ENCODE results near the gene RNF150.

RNF150 gene

DNA sequence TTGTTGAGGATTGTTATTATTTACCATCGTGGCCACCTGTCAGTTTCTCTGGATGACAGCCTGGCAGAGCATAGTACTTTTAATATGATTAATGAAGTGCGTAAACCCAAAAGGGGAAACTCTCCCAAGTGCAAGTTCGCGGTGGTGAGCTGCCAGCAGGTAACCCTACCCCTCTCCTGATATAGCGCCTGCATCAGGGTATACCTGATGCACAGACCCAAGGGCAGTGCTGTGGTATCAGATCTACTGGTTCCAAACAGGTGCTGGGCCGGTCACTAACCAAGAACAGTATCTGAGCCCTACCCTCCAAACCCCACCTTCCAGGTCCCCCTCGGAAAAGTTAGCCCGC, 1.6 kb downstream of the RNF150 start:
- no peak for DNase-seq (ENCODE audit: low spot score)

- DNase-seq (ENCODE audit: low spot score): no peak
Observed at GRCh38 chr4:141130947-141131605, 2.2 kb downstream of the RNF150 start.

GRCh38 chr4:141127884-141128283, 5.4 kb downstream of the RNF150 start:
- no peak for DNase-seq (ENCODE audit: low spot score)

GRCh38 chr4:141126769-141127168, 6.5 kb downstream of the RNF150 start:
- DNase-seq (ENCODE audit: low spot score): no peak

DNA sequence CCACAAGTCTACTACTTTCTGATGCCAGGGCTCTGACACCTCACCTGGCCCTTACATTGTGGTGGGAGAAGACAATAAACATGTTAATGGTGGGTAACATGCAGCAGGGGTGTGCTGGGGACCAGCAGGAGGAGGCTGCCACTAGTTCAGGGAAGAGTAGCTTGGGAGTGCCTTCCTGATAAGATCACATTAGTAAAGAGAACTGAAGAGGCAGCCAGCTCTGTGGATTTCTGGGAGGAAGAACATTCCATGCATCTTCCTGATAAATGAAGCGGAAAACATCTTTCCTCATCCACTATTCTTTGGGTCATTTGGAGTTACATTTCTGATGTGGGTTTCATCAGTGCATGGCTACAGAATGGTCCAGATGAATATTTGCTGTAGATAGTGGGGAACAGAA, 9.0 kb downstream of the RNF150 start:
- no peak for DNase-seq (ENCODE audit: low spot score)

- DNase-seq (ENCODE audit: low spot score): no peak
Observed at GRCh38 chr4:141121768-141122454, 11.4 kb downstream of the RNF150 start.

DNA sequence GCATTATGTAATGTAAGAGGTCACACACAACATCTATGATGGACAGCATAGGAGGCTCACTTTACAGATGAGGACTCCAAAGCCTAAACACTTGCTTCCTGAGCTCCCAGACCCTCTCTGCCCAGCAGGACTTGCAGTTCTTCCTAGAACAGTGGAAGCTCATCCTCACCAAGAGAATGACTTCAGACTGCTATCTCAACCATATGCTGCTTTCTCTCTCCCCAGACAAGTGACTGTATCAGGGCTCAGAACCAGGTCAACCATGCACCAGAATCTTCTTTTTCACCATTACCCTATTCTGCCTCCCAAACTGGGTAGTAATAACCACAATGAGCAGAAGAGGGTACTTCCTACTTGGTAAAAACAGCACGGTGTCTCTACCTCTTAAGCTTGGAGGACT, 12.2 kb downstream of the RNF150 start:
- DNase-seq (ENCODE audit: low spot score): no peak

DNA sequence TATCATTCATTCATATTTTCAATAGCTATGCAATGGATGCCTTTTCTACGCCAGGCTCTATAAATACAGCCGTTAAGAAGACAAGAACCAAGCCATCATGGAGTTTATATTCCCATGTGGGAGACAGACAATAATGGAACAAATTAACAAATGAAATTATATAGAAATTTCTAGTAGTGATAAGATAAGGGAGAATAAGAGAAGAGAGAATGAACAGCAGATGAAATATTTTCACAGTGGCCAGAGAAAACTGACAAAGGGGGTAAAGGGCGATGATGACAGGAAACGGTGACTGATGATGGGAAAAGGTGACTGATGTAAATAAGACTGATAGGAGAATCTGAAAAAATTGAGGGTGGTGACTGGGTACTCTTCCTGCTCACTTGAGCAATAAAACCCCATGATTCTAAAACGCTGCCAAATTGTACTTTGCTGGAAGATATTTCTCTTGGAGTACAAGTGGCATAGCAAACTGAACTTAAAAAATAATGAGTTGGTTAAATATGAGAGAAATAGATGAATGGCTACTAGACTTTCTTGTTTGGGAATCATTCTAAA, 13.2 kb downstream of the RNF150 start:
- no peak for DNase-seq (ENCODE audit: low spot score)

- DNase-seq (ENCODE audit: low spot score): no peak
Observed at GRCh38 chr4:141119071-141119470, 14.2 kb downstream of the RNF150 start.

DNA sequence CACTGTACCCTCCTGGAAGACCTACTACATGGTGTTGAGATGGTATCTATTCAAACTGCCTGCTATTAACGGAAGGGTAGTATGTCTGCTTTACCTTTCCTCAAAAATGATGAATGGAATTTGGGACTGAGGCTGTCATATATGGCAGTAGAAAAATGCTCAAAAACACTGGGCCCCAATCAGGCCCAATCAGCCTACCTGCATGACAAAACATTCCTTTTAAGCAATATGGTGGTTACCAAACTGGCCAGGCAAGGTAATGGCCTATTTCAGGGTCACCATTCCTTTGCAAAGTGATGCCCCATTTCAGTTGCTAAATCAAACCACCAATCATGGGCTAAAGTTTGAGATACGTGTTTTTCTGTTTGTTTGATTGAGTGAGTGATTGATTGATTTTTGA, 14.9 kb downstream of the RNF150 start:
- no peak for DNase-seq (ENCODE audit: low spot score)

DNA sequence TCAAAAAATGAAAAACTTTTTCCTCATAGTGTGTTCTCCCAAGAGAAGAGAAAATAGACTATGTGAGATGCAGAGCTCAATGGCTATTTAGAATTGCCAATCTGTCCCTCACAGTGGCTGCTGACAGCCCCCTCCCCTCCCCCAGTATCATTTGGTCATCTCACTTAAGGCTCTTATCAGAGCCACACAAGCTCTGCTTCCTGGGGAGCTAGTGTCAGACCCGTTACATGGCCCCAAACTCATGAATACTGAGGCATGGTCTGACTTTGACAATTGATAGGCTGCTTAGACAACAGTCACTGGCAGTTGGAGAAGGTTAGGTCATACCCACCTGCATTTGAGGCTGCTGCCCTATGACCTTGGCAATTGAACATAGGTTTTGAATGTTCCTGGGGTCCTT, 15.3 kb downstream of the RNF150 start:
- DNase-seq (ENCODE audit: low spot score): no peak

DNA sequence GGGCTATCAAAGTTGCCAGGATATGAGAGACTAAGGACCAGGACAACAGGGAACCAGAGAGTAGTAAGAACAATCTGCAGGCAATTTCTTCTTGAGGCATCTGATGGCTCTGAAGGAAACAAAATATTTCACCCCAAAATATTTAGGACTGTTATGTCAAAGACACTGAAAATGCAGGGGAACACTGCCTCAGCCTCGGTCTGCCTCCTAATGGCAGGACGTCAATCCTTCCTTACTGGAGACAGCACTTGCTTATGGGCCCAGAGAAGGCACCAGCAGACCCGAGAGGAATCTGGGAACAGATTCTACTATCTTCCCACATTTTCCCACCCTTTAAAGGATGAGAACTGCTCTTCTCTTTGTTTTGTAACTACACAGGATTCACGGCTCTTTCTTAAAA, 23.3 kb downstream of the RNF150 start:
- DNase-seq (ENCODE audit: low spot score): no peak

DNA sequence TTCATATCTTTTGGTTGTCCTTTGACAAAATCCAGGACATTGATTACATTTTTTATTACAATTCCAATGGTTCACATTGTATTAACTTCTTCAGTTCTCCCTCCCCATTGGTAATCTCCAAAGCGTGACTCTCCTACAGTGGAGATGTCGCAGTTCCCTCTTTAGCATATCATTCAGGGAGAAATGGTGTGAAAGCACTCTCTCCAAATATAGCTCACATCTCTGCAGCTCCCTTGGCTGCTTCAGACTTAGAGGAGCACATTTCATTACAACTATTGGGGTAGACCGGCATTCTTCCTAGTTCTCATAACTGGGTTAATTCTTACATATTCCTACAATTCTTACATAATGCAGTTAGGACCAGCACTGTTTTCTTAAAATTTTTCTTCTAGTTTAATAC, 25.3 kb downstream of the RNF150 start:
- DNase-seq (ENCODE audit: low spot score): no peak

DNA sequence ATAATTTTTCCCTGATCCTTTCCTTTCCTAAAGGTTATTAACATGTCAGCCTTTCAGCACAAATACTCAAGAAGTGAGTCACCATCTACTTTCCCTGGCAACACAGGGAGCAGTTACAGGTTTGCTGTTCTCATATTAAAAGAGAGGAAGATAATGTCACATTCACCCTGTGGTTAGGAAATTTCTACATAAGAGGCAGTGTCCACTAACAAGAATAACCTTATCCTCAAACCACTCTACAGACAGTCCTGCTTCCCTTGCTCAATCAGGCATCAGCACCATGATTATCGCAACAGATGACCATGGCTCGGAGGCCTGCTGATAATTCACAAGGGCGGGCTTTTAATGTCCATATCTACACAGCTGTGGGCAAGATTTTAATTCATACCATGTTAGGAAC, 30.9 kb downstream of the RNF150 start:
- DNase-seq (ENCODE audit: low spot score): no peak

DNA sequence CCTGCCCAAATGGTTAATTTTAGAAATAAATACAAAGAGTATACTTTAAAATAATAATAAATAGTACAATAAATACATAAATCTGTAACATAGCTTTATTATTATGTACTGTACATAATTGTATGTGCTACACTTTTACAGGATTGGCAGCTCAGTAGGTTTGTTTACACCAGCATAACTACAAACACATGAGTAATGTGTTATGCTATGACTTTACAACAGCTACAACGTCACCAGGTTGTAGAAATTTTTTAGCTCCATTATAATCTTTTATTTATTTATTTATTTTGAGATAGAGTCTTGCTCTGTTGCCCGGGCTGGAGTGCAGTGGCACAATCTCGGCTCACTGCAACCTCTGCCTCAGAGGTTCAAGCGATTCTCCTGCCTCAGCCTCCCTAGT, 31.8 kb downstream of the RNF150 start:
- no peak for DNase-seq (ENCODE audit: low spot score)

GRCh38 chr4:141099326-141099725, 33.9 kb downstream of the RNF150 start:
- no peak for DNase-seq (ENCODE audit: low spot score)

- no peak for DNase-seq (ENCODE audit: low spot score)
Observed at GRCh38 chr4:141098163-141098562, 35.1 kb downstream of the RNF150 start.

DNA sequence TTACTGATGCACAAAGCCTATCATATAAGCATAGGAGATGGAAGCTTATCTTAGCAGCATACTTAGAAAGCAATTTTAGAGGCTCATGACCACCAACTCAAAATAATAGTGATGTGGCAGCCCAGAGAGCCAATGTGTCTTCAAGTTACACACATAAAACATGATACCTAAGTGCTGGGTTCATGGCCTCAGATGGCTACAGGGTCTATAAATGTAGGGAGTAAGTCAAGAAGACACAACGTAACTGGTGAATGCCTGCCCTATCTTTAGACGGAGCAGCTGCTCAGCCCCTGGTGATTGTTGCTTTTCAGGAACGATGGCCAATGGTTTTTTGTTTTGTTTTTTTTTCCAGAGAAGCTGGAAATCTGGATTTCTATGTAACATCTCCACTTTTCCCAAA, 42.8 kb downstream of the RNF150 start:
- no peak for DNase-seq (ENCODE audit: low spot score)

GRCh38 chr4:141081921-141082395, 51.3 kb downstream of the RNF150 start:
- DNase-seq (ENCODE audit: low spot score): no peak

DNA sequence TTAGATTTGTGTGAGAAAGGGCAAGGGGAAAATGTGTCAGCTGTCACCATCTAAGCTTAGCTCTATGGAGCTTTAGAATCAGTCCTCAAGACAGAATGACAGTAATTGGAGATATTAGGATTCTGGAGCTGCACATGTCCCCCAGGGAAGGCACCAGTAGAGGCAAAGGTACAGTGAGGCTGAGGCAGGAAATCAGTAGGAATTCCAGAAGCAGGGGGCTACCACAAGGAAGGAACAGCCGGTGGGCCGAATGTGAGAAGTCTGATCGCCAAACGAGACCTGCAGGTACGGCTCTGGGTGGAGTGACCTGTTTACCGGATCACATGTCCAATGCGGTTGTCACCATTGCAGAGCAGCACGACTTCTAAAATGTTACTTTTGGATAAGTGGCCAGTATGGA, 52.6 kb downstream of the RNF150 start:
- DNase-seq (ENCODE audit: low spot score): no peak

DNA sequence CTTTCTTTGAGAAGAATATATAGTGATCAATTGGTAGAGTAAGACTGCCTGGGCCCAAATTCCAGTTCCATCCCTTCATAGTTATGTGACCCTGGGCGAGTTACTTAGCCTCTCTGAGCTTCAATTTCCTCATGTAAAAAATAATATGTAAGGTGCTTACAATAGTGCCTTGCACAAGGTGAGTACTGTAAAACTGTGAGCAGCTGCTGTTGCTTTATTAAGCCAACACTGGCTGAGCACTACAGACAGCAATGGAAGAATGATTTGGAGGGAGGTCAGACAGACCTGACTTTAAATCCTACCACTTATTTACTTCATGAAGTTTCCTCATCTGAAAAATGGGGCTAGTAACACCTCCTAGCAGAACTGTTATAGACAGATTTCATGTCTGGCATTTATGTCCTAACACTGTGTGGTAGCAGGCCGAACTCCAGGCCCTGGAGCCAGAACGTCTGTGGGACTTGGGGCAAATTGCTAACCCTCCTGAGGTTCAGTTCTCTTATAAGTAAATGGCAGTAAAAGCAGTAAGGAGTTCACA, 53.8 kb downstream of the RNF150 start:
- DNase-seq (ENCODE audit: low spot score): no peak

GRCh38 chr4:141078871-141079270, 54.4 kb downstream of the RNF150 start:
- DNase-seq (ENCODE audit: low spot score): no peak

DNA sequence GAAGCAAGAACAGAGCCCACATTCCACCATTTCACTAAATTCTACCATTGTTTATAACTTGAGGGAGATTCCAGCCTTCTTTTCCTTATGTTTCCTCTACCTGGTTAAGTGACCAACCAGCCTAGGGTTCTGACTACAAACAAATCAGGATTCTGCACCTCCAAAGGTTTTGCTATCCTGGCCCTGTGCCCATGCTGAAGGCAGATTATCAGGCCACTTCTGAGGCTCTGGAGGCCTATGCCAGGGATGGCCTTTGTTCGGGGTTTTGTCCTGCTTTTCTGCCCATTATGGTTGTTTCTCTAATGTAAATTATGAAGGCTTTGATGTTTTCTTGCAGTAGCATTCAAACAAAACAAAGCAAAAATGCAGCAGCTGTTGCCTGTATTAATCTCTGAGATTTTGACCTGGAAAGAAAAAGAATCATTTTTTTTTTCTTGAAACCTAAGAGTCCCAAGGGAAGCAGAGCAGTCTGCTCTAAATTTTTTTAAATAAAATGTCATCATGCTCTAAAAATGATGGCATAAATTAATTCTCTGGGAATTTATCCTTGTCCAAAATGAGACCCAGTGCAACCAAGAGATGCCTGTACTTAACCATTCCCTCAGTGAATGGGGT, 55.6 kb downstream of the RNF150 start:
- no peak for DNase-seq (ENCODE audit: low spot score)
